ENCODE results near the gene ECE1. TPM values are rescaled to one million over a fixed set of nuclear protein-coding genes. Genes with fewer than 3 reads are reported as not detected.

Gene ECE1
- polyA plus RNA-seq, 3 donors, result 10.6 to 42.4 (median 23.3) TPM

DNA sequence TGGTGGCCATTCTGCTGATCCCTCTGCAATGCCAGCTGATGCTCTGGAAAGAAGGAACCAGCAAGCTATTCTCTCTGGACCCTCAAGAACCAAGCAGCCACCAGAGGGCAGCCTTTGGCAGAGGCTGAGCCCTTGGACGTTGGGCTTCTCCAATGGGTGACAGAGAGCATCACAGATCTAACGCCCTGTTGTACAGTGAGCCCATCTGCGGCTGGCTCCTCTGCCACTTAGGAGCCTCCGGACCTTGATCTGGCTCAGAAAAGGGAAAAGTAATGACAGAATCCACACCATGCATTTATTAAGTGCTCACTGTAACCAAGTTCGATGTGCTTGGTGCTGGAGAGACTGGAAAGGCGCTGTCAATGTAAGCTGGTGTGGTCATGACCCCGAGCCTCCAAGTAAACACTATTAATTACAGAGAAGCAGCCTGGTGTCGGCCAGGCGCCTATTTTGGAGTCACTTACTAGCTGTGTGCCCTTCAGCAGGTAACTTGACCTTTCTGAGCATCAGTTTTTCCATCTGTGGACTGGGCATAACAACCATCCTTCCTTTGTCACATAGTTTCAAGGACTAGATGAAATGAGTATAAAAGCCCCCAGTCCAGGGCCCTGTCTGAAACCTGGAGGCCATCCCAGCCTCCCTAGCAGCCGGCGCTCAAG, 34.9 kb downstream of the ECE1 start:
- Mint-ChIP-seq H3K36me3 (peaks cover 84 to 95% of the 10 kb centered on the region in 2 donors), H3K27me3 (ENCODE audit: low read depth in 3 of 3) (peaks cover 19 to 66% (median 42%) of the 10 kb centered on the region in 3 donors), H3K27ac (peak overlapping the region; percentile 36 to 80 (median 66)), H3K9me3 (peaks cover 0 to 8% (median 0%) of the 10 kb centered on the region in 7 donors), H3K4me3 (peak overlapping the region in 1 of 2 donors; percentile 48), H3K4me1 (peaks cover 10% of the 10 kb centered on the region)
- intact Hi-C loops (cut with micrococcal nuclease), result loop anchor here (2.0 to 5.0 kb wide), 4 partner anchors 39 to 113 kb away; no protein-coding TSS in a partner anchor
- Histone ChIP-seq H3K27me3 (ENCODE audit: control insufficient read depth in 2 of 2, insufficient read depth in 2 of 2, low read length in 2 of 2) (peaks cover 0 to 18% of the 10 kb centered on the region in 2 donors), H4K20me1 (ENCODE audit: insufficient read depth, low read length) (peaks cover 40% of the 10 kb centered on the region), H3K9me3 (replicated peaks in 1 of 2; ENCODE audit: control insufficient read depth in 1 of 2, insufficient read depth in 1 of 2, low read length in 2 of 2) (no peaks in the 10 kb centered on the region), H2AFZ (ENCODE audit: insufficient read depth, low read depth, low read length, poor library complexity, severe bottlenecking) (no peak overlapping the region), H3K79me2 (ENCODE audit: insufficient read depth, low read length) (no peaks in the 10 kb centered on the region), H3K4me1 (ENCODE audit: control insufficient read depth in 1 of 2, insufficient read depth in 2 of 2, low read length in 2 of 2) (peaks cover 0 to under 1% of the 10 kb centered on the region in 2 donors), H3K4me3 (replicated peaks in 1 of 3; ENCODE audit: low read depth in 2 of 3, low read length in 3 of 3) (no peak overlapping the region), H3K9ac (ENCODE audit: insufficient read depth, low read length, poor library complexity, severe bottlenecking) (no peak overlapping the region), H3K36me3 (replicated peaks in 1 of 2; ENCODE audit: control insufficient read depth in 1 of 2, insufficient read depth in 2 of 2, low read length in 2 of 2) (peaks cover 27 to 74% of the 10 kb centered on the region in 2 donors), H3K27ac (ENCODE audit: low read depth in 1 of 2, low read length in 2 of 2) (no peak overlapping the region), H3K4me2 (replicated peaks; ENCODE audit: extremely low read depth, low read length, poor library complexity, severe bottlenecking) (no peak overlapping the region)
- WGBS (ENCODE audit: insufficient coverage), result 60% methylated on average over 7 of the region's 11 CpGs
- TF ChIP-seq, protein P1, sequence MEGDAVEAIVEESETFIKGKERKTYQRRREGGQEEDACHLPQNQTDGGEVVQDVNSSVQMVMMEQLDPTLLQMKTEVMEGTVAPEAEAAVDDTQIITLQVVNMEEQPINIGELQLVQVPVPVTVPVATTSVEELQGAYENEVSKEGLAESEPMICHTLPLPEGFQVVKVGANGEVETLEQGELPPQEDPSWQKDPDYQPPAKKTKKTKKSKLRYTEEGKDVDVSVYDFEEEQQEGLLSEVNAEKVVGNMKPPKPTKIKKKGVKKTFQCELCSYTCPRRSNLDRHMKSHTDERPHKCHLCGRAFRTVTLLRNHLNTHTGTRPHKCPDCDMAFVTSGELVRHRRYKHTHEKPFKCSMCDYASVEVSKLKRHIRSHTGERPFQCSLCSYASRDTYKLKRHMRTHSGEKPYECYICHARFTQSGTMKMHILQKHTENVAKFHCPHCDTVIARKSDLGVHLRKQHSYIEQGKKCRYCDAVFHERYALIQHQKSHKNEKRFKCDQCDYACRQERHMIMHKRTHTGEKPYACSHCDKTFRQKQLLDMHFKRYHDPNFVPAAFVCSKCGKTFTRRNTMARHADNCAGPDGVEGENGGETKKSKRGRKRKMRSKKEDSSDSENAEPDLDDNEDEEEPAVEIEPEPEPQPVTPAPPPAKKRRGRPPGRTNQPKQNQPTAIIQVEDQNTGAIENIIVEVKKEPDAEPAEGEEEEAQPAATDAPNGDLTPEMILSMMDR (IDR thresholded peaks at IDR 0.05), result peak; percentile 85
- DNase-seq, result peak; percentile 83 to 89 (median 84)

DNA sequence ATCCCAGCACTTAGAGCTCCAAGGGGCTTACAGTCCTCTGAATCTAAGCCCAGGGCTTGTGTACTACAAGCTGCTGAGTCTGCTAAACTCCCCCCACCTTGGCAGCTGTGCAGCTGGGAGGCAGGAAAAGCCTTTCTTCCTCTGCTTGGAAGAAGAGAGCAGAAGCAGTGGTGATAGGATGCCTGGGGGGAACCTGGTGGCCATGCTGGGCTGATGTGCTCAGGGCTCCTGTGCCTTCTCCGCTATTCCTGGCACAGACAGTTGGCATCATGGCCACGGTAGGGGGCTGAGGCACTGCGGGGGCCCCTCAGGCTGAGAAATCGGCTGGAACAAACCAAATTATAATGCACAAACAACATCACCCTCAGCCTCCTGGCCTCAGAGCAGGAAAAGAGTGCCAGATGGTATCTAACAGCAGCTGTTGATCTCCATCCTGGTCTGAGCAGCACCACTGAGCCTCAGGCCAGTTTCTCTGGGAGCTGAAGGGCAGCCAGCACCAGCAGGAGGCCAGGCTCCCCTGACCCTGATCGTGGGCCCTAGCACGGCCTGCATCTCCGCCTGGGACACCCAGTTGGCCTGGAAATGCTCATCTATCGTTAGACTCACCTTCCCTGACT, 35.8 kb downstream of the ECE1 start:
- Histone ChIP-seq H3K9ac (ENCODE audit: insufficient read depth, low read length, poor library complexity, severe bottlenecking) (no peak overlapping the region), H3K36me3 (replicated peaks in 1 of 2; ENCODE audit: control insufficient read depth in 1 of 2, insufficient read depth in 2 of 2, low read length in 2 of 2) (peaks cover 20 to 64% of the 10 kb centered on the region in 2 donors)
- DNase-seq, result no peak

More for the DNA sequence above, 35.8 kb downstream of the ECE1 start:
- WGBS (ENCODE audit: insufficient coverage), result 40% methylated on average over 7 of the region's 8 CpGs
- Histone ChIP-seq H3K27me3 (ENCODE audit: control insufficient read depth in 2 of 2, insufficient read depth in 2 of 2, low read length in 2 of 2) (peaks cover 0 to 11% of the 10 kb centered on the region in 2 donors), H4K20me1 (ENCODE audit: insufficient read depth, low read length) (peaks cover 41% of the 10 kb centered on the region), H2AFZ (ENCODE audit: insufficient read depth, low read depth, low read length, poor library complexity, severe bottlenecking) (no peak overlapping the region), H3K4me2 (replicated peaks; ENCODE audit: extremely low read depth, low read length, poor library complexity, severe bottlenecking) (no peak overlapping the region), H3K9me3 (replicated peaks in 1 of 2; ENCODE audit: control insufficient read depth in 1 of 2, insufficient read depth in 1 of 2, low read length in 2 of 2) (no peaks in the 10 kb centered on the region), H3K4me3 (replicated peaks in 1 of 3; ENCODE audit: low read depth in 2 of 3, low read length in 3 of 3) (no peak overlapping the region), H3K27ac (ENCODE audit: low read depth in 1 of 2, low read length in 2 of 2) (no peak overlapping the region), H3K4me1 (ENCODE audit: control insufficient read depth in 1 of 2, insufficient read depth in 2 of 2, low read length in 2 of 2) (no peaks in the 10 kb centered on the region), H3K79me2 (ENCODE audit: insufficient read depth, low read length) (no peaks in the 10 kb centered on the region)
- peaks cover 11 to 57% (median 37%) of the 10 kb centered on the region in 3 donors for H3K27me3 Mint-ChIP-seq (ENCODE audit: low read depth in 3 of 3)
- intact Hi-C loops (cut with micrococcal nuclease), result loop anchor here in 1 of 2 donors (2.0 kb wide), 2 partner anchors 40 to 114 kb away; no protein-coding TSS in a partner anchor
- TF ChIP-seq, protein P1 (IDR thresholded peaks at IDR 0.05), result no peak
- peaks cover 0 to 5% (median 0%) of the 10 kb centered on the region in 7 donors for H3K9me3 Mint-ChIP-seq
- peaks cover 80 to 95% of the 10 kb centered on the region in 2 donors for H3K36me3 Mint-ChIP-seq
- H3K4me1 Mint-ChIP-seq, result peaks cover 7% of the 10 kb centered on the region
- no peak overlapping the region for H3K4me3 Mint-ChIP-seq
- H3K27ac Mint-ChIP-seq, result peak overlapping the region in 2 of 7 donors; percentile 20 to 41
